GM18951 (cell line): Measurements from ENCODE around the gene USP40.

Experiments used
- POLR2A ChIP-seq: IDR thresholded peaks from 4 replicates; pipeline ENCODE4 v1.6.1; 2011; ENCODE audit warnings: mild to moderate bottlenecking; ENCODE audit not compliant: insufficient read length, insufficient read depth; ENCODE audit errors: extremely low read depth
- in situ Hi-C: fragments of 300-500 bp; cut with MboI; formaldehyde crosslinking; loops from one replicate; pipeline ENCODE4 v1.12.0; 2022; ENCODE audit warnings: low sequenced_read_pairs, mixed read lengths, inconsistent platforms; ENCODE audit not compliant: unreplicated experiment

The USP40 gene

GRCh38 chr2:233471291-233472035 is 95.1 kb downstream of the USP40 start:
- in situ Hi-C loops: no loop called here

DNA sequence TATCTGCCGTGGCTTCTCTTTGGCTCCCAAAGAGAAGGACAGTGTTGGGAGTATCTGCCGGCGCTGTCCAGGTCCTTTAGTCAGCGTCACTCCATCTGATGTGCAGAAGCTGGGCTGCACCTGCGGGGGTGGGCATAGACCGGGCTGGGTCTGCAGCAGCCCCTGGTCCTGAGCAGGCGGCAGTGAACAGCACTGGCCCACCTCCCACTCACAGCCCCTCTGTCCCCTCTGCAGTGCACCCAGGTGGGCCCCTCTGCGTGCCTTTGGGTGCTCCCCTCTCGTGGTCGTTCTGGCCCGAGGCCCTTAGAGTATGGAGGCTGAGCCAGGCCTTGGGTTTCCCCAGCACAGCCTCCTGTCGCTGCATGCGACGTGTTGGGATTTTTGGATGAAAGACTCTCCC is 95.7 kb downstream of the USP40 start:
- TF ChIP-seq POLR2A: no peak
- in situ Hi-C loops: no loop called here

More at GRCh38 chr2:233471291-233472035, 95.1 kb downstream of the USP40 start:
- TF ChIP-seq POLR2A: no peak

DNA sequence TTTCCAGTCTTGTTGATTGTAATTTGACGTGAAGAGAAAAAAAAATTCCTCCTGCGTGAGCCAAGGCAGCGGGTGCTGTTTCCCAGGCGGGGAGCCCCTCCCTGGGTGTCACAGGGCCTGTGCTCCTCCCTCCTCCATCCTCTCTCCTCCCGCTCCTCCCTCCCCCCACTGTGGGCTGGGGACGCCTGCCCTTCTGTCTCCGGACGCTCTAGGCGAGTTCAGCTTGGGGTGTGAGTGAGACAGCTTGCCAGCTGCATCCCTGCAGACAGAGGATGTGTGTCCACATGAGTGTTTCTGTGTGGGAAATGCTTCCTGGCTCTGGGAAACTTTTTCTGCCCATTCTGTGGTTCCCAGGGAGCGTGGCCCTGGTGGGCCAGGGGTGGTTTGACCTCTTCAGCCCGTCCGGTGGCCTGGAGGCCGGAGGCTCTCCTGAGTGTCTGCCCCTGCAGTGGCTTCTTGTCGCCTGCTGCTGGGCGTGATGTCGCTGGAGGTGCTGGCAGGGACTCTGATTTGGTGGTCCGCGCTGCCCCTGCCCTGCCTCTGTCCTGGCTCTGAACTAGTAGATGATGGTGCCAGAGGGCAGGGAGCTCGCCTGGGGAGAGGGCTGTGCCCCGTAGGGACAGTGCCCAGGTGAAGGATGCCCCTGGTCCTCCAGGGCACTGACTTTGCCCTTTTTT is 96.4 kb downstream of the USP40 start:
- in situ Hi-C loops: no loop called here
- peak; percentile 10 for TF ChIP-seq POLR2A

DNA sequence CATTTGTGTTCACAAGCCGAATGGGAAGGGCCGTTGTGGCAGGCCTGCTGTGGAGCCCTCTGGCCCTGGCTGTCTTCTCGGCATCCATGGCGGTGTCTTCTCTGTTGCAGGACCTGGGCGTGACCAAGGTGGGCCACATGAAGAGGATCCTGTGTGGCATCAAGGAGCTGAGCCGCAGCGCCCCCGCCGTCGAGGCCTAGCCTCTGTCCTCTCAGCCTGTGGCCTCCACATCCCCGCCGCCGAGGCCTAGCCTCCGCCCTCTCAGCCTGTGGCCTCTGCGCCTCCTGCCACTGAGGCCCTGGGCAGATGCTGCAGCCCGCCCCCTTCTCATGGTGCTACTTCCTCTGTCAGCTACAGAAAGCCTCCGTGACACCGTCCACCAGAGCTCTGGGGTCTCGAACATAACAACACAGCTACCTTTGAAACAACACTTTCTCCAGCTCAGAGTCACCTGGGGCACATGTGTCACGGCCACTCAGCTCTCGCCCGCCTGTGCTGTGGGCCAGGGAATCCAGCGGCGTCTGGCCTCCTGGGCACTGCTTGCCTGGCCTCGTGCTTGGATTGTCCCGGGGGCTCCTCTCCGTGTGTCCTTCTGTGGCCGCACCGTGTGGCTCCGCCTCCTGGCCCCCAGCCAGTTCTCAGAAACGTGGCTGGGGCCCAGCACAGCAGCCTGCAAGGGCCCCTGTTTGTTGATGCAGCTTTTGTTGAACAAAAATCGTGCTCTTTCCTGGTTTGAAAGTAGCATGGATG is 97.1 kb downstream of the USP40 start:
- no peak for TF ChIP-seq POLR2A
- in situ Hi-C loops: loop anchor here (10.0 kb wide), 1 partner anchor 335 kb away; no protein-coding TSS in a partner anchor

GRCh38 chr2:233468741-233469110 is 97.9 kb downstream of the USP40 start:
- TF ChIP-seq POLR2A: no peak
- in situ Hi-C loops: loop anchor here (10.0 kb wide), 1 partner anchor 336 kb away; no protein-coding TSS in a partner anchor

- TF ChIP-seq POLR2A: no peak
- in situ Hi-C loops: loop anchor here (10.0 kb wide), 1 partner anchor 337 kb away; no protein-coding TSS in a partner anchor
These were observed 98.4 kb downstream of the USP40 start for GRCh38 chr2:233468047-233468740.

DNA sequence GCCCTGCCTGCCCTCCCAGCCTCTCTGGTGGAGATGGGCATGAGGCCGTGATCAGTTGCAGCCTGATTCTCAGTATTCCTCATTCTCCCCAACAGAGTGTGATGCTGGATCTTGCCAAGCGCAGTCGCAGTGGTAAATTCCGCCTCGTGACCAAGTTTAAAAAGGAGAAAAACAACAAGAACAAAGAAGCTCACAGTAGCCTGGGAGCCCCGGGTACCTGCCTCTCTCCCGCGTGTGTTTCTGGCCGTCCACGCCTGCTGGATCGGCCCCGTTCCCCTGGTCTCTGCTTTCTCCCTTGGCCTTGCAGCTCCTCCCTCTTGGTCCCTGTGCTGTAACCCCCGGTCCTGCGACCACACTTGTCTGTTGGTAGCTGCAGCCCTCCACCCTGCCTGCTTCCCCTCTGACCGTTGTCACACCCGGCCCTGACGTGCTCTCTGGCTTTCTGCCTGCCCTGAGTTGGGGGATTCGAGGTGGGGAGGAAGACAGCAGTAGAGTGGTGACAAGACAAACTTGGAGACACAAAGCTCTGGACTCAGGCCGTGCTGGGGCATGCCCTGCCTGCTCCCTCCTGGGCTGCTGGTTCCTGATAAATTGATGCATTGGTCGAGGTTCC is 99.5 kb downstream of the USP40 start:
- in situ Hi-C loops: loop anchor here (10.0 kb wide), 1 partner anchor 338 kb away; no protein-coding TSS in a partner anchor
- no peak for TF ChIP-seq POLR2A

- no peak for TF ChIP-seq POLR2A
- in situ Hi-C loops: loop anchor here (10.0 kb wide), 1 partner anchor 340 kb away; no protein-coding TSS in a partner anchor
These were observed 101.9 kb downstream of the USP40 start for GRCh38 chr2:233464531-233465240.

- in situ Hi-C loops: loop anchor here (10.0 kb wide), 1 partner anchor 341 kb away; no protein-coding TSS in a partner anchor
- TF ChIP-seq POLR2A: no peak
These were observed 102.5 kb downstream of the USP40 start for GRCh38 chr2:233464056-233464455.

GRCh38 chr2:233463586-233463985 is 103.0 kb downstream of the USP40 start:
- TF ChIP-seq POLR2A: no peak
- in situ Hi-C loops: loop anchor here (10.0 kb wide), 1 partner anchor 341 kb away; no protein-coding TSS in a partner anchor

GRCh38 chr2:233462826-233463470 is 103.6 kb downstream of the USP40 start:
- no peak for TF ChIP-seq POLR2A
- in situ Hi-C loops: loop anchor here (10.0 kb wide), 1 partner anchor 342 kb away; no protein-coding TSS in a partner anchor

GRCh38 chr2:233462202-233462785 is 104.3 kb downstream of the USP40 start:
- in situ Hi-C loops: loop anchor here (10.0 kb wide), 1 partner anchor 343 kb away; no protein-coding TSS in a partner anchor
- TF ChIP-seq POLR2A: no peak
